Measurements from ENCODE around the gene ZNF212.
"Not testable (repeated sequence)": the region's sequence is repeated elsewhere in the genome, so short reads cannot be mapped to it uniquely, and the experiment has no call there.

Gene ZNF212

GRCh38 chr7:149220534-149220933, 18.9 kb upstream of the ZNF212 start:
- no peak for DNase-seq

GRCh38 chr7:149223176-149223575, 16.3 kb upstream of the ZNF212 start:
- DNase-seq, result no peak

- DNase-seq, result no peak
Observed at GRCh38 chr7:149223761-149224160, 15.7 kb upstream of the ZNF212 start.

DNA sequence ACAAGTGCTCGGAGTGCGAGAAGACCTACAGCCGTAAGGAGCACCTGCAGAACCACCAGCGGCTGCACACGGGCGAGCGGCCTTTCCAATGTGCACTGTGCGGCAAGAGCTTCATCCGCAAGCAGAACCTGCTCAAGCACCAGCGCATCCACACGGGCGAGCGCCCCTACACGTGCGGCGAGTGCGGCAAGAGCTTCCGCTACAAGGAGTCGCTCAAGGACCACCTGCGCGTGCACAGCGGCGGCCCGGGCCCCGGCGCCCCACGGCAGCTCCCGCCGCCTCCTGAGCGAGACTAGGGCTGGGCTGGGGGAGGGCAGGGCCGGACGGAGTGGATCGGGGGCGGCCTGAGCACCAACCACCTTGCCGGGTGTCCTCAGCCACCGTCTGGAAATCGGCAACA, 15.1 kb upstream of the ZNF212 start:
- DNase-seq, result no peak

- no peak for DNase-seq
Observed at GRCh38 chr7:149225106-149225505, 14.3 kb upstream of the ZNF212 start.

DNA sequence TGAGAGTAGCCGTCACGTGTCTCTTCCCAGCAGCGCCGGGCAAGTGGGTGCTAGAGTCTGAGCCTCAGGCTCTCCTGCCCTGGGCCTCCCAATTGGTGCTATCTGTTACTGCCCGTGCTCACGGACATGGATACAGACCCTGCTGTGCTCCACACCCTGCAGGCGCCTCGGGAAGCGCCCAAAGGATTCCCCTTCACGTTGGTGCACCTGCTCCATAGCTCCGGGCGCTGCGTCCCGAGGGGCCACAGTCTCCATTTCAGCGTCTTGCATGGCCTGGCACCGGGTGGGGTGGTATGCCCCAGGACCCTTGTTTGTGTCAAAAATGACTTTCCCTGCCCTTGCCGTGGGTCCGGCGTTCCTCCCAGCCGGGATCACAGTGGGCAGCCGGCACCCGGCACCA, 13.8 kb upstream of the ZNF212 start:
- no peak for DNase-seq

GRCh38 chr7:149226366-149226765, 13.1 kb upstream of the ZNF212 start:
- not testable (repeated sequence) for DNase-seq

DNA sequence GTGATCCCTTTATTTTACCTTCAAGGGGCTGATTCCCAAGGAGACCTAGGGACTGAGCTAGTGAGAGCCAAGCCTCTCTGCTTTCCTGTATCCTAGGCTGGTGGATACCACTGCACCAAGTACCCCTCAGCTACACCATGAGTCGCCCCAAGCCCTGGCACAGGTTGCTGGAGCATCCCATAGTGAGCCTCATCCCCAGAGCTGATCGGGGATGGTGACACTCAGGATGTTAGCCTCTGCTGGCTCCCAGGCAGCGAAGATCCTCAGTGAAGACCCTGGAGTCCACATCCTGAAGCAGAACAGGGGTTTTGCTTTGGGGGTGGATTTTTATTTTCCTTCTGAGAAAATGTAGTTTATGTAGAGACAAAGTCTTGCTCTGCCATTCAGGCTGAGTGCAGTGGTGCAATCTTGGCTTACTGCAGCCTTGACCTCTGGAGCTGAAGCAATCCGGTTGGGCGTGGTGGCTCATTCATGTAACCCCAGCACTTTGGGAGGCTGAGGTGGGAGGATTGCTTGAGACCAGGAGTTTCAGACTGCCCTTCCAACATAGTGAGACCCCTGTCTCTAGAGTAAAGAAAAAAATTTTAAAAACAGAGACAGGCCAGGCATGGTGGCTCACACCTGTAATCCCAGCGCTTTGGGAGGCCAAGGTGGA, 12.5 kb upstream of the ZNF212 start:
- no peak for DNase-seq

GRCh38 chr7:149228831-149229471, 10.5 kb upstream of the ZNF212 start:
- no peak for DNase-seq

GRCh38 chr7:149229526-149229925, 9.9 kb upstream of the ZNF212 start:
- no peak for DNase-seq

DNA sequence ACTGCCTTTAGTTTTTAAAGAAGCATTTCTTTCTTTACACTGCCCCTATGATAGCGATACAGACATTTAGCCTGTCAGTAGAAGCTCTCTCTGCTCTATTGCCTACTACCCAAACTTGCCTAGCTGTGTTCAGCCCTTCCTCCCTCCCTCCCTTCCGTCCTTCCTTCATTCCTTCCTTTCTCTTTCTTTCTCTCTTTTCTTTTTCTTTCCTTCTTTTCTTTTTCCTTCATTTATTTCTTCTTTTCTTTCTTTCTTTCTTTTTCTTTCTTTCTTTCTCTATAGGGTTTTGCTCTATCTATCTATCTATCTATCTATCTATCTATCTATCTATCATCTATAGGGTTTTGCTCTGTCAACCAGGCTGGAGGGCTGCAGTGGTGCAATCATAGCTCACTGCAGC, 7.1 kb upstream of the ZNF212 start:
- no peak for DNase-seq

DNA sequence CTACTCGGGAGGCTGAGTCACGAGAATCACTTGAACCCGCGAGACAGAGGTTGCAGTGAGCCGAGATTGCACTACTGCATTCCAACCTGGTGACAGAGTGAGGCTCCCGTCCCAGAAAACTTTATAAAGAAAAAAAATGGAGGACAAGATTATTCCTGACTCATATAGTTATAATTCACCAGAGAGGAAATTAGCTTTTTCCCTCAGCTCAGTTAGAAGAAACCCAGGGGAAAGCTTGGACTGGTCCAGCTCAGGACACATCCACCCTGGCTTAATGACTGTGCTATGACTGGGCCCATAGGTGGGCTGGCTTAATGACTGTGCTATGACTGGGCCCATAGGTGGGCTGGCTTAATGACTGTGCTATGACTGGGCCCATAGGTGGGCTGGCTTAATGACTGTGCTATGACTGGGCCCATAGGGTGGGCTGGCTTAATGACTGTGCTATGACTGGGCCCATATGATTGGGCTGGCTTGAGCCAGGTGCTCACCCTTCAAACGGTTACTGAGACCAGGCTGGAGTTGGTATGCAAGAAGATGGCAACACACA, 5.7 kb upstream of the ZNF212 start:
- not testable (repeated sequence) for DNase-seq

- no peak for DNase-seq
Observed at GRCh38 chr7:149237502-149237901, 1.9 kb upstream of the ZNF212 start.

DNA sequence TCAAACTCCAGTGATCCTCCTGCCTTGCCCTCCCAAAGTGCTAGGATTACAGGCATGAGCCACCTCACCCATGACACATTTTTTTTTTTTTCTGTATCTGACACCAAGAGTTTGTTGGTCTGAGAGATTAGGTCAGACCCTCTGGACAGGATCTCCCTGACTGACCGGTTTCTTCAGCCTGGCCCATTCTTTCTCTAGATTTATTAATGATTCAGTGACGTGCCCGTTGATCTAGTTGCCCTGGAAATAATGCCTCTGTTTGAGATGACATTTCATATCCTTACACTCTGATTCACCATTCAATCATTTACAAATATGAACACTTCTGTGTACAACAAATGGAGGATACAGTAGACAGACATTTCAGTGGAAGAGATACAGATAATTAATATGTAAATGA, 1.4 kb upstream of the ZNF212 start:
- DNase-seq, result no peak

GRCh38 chr7:149240637-149241036, 1.2 kb downstream of the ZNF212 start:
- no peak for DNase-seq

GRCh38 chr7:149241696-149242095, 2.2 kb downstream of the ZNF212 start:
- DNase-seq, result no peak

DNA sequence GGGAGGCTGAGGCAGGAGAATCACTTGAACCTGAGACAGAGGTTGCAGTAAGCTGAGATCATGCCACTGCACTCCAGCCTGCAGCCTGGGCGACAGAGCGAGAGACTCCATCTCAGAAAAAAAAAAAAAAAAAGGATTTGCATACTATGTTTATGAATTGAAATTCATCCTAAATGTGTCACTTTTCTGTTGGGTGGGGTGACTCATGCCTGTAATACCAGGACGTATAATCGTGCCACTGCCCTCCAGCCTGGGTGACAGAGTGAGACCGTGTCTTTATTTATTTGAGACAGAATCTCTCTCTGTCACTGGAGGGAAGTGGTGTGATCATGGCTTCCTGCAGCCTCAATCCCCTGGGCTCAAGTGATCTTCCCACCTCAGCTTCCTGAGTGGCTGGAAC, 5.8 kb downstream of the ZNF212 start:
- no peak for DNase-seq

- DNase-seq, result no peak
Observed at GRCh38 chr7:149245744-149246143, 6.3 kb downstream of the ZNF212 start.

DNA sequence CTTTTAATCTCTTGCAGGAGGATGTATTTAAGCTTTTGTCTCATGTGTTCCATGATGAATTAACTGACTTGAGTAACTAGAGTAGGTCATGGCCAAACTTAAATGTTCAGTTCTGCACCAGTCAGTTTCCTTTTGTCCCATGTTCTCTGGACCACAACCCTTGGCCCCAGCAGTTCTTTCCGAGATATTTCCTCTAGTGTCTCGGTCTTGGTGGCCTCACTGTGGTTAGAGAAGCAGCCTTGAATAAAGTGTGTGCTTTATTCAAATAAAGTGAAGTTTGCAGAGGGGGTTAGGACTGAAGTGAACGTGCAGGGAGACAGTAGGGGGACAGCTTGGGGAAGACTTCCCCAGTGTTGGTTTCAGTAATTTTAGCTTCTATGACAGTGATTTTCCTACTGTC, 9.3 kb downstream of the ZNF212 start:
- no peak for DNase-seq

DNA sequence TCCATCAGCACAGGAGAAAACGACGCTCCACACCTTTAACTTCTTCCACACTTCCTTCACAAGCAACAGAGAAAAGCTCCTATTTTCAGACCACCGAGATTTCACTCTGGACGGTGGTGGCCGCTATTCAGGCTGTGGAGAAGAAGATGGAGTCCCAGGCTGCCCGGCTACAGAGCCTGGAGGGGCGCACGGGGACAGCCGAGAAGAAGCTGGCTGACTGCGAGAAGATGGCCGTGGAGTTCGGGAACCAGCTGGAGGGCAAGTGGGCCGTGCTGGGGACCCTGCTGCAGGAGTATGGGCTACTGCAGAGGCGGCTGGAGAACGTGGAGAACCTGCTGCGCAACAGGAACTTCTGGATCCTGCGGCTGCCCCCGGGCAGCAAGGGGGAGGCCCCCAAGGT, 10.7 kb downstream of the ZNF212 start:
- DNase-seq, result not testable (repeated sequence)

DNA sequence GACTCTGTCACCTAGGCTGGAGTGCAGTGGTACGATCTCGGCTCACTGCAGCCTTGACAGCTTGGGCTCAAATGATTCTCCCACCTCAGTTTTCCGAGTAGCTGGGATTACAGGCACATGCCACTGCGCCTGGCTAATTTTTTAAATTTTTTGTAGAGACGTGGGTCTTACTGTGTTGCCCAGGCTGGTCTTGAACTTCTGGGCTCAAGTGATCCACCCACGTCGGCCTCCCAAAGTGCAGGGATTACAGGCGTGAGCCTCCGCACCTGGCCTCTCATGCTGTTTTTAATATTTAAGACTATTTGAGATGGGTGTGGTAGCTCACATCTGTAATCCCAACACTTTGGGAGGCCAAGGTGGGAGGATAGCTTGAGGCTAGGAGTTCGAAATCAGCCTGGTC, 12.1 kb downstream of the ZNF212 start:
- not testable (repeated sequence) for DNase-seq

- no peak for DNase-seq
Observed at GRCh38 chr7:149252378-149252777, 12.9 kb downstream of the ZNF212 start.

- DNase-seq, result no peak
Observed at GRCh38 chr7:149253665-149254064, 14.2 kb downstream of the ZNF212 start.

DNA sequence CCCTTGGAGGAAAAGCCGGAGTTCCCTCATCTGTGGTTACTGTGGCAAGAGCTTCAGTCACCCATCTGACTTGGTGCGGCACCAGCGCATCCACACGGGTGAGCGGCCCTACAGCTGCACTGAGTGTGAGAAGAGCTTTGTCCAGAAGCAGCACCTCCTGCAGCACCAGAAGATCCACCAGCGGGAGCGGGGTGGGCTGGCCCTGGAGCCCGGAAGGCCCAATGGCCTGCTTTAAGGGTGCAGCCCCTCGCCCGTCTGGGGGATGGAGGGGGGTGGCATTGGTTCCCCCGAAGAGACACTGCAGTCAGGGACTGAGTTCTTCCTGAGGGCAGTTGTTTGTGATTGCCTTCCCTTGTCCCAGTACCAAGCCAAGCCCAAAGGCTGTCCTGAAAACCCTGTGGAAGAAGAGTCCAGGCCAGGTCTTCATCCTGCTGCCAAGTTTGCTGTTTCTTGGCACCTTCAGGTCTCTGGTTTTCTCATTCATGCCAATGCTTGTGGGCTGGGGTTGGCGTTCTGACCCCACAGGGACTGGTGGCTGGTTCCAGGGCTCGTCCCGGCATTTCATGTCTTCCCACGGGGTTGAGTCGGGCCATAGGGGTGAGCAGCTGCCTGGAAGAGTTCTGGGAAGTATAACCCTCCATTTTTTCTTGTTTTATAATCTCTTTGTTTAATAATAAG, 14.9 kb downstream of the ZNF212 start:
- DNase-seq, result no peak

All from stimulated activated CD4-positive, alpha-beta T cell treated with anti-CD3 and anti-CD28 coated beads, Interleukin-4, amount 100 ng/mL, for 4 hours (primary cell).